Measurements from ENCODE around the gene LRRC47. TPM values are rescaled to one million over a fixed set of nuclear protein-coding genes. Genes with fewer than 3 reads are reported as not detected.

Gene LRRC47
- total RNA-seq, 5 donors from 2014 or later (not counting 1 experiment from before 2014, with no cell fraction given) = 37.3 to 49.1 (median 44.5) TPM

DNA sequence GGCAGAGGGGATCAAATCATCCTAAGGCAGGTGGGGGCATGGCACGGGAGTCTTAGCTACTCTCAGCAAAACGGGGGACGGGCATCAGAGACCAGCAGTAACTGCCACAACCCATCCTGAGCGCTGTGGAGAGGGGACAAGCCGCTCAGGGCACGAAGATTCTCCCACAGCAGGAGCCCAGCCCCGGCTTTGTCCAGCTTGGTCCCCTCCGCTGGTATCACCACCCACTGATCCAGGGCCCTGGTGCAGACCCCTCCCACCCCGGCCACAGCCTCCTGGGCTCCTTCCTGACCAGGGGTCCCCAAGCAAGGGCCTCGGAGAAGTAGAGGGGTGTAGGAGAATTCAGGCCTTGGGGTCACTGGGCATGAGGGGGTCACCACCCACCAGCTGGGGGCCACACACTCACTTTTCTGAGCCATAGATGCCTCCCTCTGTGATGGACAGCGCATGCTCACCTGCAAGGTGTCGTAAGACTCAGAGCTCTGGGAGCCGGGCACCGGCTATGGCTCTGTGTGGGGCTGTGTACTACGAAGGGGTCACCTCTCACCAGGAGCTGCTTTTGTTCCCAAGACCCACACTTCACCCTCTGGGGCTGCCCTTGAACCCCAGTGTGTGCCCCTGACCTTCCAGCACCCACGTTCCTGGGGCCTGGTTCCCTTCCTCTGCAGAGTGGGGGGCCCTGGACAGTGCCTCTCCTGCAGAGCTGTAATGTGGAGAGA lies 26.1 kb downstream of the LRRC47 start:
- POLR2A ChIA-PET = no interaction called here
- H3K9me3 ChIP-seq = no peaks in the 10 kb centered on the region
- peak overlapping the region; percentile 21 to 74 (median 41) for H3K4me3 Mint-ChIP-seq
- no peaks in the 10 kb centered on the region for H3K36me3 Mint-ChIP-seq
- no peak for DNase-seq
- H3K4me1 ChIP-seq (ENCODE audit: control insufficient read depth in 1 of 2, extremely low read depth in 1 of 2, insufficient read depth in 2 of 2, low read length in 2 of 2) = peaks cover 7 to 27% of the 10 kb centered on the region in 2 experiments
- H3K27me3 Mint-ChIP-seq = peaks cover 0 to 12% of the 10 kb centered on the region in 2 donors
- H3K9me3 Mint-ChIP-seq = no peaks in the 10 kb centered on the region
- no peak overlapping the region for H3K4me3 ChIP-seq (ENCODE audit: control insufficient read depth in 1 of 2, extremely low read depth in 1 of 2, low read length in 1 of 2)
- no peak overlapping the region for H3K27ac ChIP-seq (ENCODE audit: low read length)
- peaks cover 0 to 42% of the 10 kb centered on the region in 2 experiments for H3K27me3 ChIP-seq (replicated peaks in 1 of 2; ENCODE audit: control insufficient read depth in 2 of 2, extremely low read depth in 1 of 2, insufficient read depth in 2 of 2, low read length in 1 of 2)
- no peak overlapping the region for H3K27ac Mint-ChIP-seq
- CTCF ChIA-PET = no interaction called here
- H3K36me3 ChIP-seq (ENCODE audit: control insufficient read depth in 2 of 2, extremely low read depth in 1 of 2, insufficient read depth in 1 of 2, low read length in 1 of 2) = no peaks in the 10 kb centered on the region
- WGBS (ENCODE audit: insufficient coverage) = 94% methylated on average over 9 of the region's 16 CpGs
- H3K4me1 Mint-ChIP-seq = peaks cover 4 to 18% (median 6%) of the 10 kb centered on the region in 3 donors
- ATAC-seq (replicated peaks in 1 of 4) = no peak

- CTCF ChIA-PET = no interaction called here
- H3K4me1 Mint-ChIP-seq = peaks cover 4 to 15% (median 5%) of the 10 kb centered on the region in 3 donors
- peaks cover 7 to 23% of the 10 kb centered on the region in 2 experiments for H3K4me1 ChIP-seq (ENCODE audit: control insufficient read depth in 1 of 2, extremely low read depth in 1 of 2, insufficient read depth in 2 of 2, low read length in 2 of 2)
- H3K27ac ChIP-seq (ENCODE audit: low read length) = no peak overlapping the region
- no peaks in the 10 kb centered on the region for H3K9me3 Mint-ChIP-seq
- DNase-seq (no peak), ATAC-seq (replicated peaks in 1 of 4) (no peak)
- POLR2A ChIA-PET = no interaction called here
- H3K4me3 Mint-ChIP-seq = no peak overlapping the region
- no peak overlapping the region for H3K27ac Mint-ChIP-seq
- 71% methylated on average over 21 of the region's 22 CpGs for WGBS (ENCODE audit: insufficient coverage)
- no peaks in the 10 kb centered on the region for H3K9me3 ChIP-seq
- H3K36me3 ChIP-seq (ENCODE audit: control insufficient read depth in 2 of 2, extremely low read depth in 1 of 2, insufficient read depth in 1 of 2, low read length in 1 of 2) = no peaks in the 10 kb centered on the region
- H3K27me3 ChIP-seq (replicated peaks in 1 of 2; ENCODE audit: control insufficient read depth in 2 of 2, extremely low read depth in 1 of 2, insufficient read depth in 2 of 2, low read length in 1 of 2) = peaks cover 0 to 44% of the 10 kb centered on the region in 2 experiments
- H3K27me3 Mint-ChIP-seq = peaks cover 0 to 12% of the 10 kb centered on the region in 2 donors
- H3K4me3 ChIP-seq (ENCODE audit: control insufficient read depth in 1 of 2, extremely low read depth in 1 of 2, low read length in 1 of 2) = no peak overlapping the region
- H3K36me3 Mint-ChIP-seq = no peaks in the 10 kb centered on the region
These were observed 27.4 kb downstream of the LRRC47 start for GRCh38 chr1:3768811-3769390.

DNA sequence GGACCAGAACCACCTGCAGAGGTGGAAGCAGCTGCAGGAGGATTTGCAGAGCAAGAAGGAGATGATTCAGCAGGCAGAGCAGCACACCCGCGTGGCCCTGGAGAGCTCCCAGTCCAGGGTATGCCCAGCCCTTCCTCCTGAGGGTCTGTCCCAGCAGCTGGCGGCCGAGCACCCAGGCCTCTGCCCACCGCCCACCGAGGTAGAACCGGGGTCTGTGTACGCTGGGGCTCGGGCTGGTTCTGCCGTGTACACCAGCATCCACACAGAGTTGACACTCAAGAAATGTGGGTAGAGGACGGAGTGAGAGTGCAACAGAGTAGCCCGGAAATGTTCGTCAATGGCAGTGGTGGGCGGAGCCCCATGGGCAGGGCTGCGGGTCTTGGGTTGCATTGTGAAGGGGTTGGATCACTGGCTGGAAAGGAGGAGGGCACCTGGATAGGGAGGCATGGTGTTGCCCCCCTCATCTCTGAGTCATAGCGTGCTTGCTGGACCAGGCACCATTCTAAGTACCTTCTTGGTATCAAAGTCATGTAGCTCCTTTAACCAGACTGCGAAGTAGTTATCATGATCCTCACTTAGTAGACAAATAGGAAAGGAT lies 28.9 kb downstream of the LRRC47 start:
- H3K4me3 Mint-ChIP-seq = no peak overlapping the region
- DNase-seq = no peak
- Histone ChIP-seq H3K4me3 (ENCODE audit: control insufficient read depth in 1 of 2, extremely low read depth in 1 of 2, low read length in 1 of 2) (no peak overlapping the region), H3K9me3 (no peaks in the 10 kb centered on the region), H3K27me3 (replicated peaks in 1 of 2; ENCODE audit: control insufficient read depth in 2 of 2, extremely low read depth in 1 of 2, insufficient read depth in 2 of 2, low read length in 1 of 2) (peaks cover 0 to 53% of the 10 kb centered on the region in 2 experiments), H3K4me1 (ENCODE audit: control insufficient read depth in 1 of 2, extremely low read depth in 1 of 2, insufficient read depth in 2 of 2, low read length in 2 of 2) (peaks cover 7 to 14% of the 10 kb centered on the region in 2 experiments), H3K36me3 (ENCODE audit: control insufficient read depth in 2 of 2, extremely low read depth in 1 of 2, insufficient read depth in 1 of 2, low read length in 1 of 2) (no peaks in the 10 kb centered on the region), H3K27ac (ENCODE audit: low read length) (no peak overlapping the region)
- ChIA-PET CTCF (no interaction called here), POLR2A (no interaction called here)
- WGBS (ENCODE audit: insufficient coverage) = 94% methylated on average over 16 of the region's 17 CpGs
- no peak overlapping the region for H3K27ac Mint-ChIP-seq
- H3K4me1 Mint-ChIP-seq = peaks cover 4 to 13% (median 5%) of the 10 kb centered on the region in 3 donors
- no peaks in the 10 kb centered on the region for H3K9me3 Mint-ChIP-seq
- peaks cover 0 to 12% of the 10 kb centered on the region in 2 donors for H3K27me3 Mint-ChIP-seq
- ATAC-seq (replicated peaks in 1 of 4) = no peak
- H3K36me3 Mint-ChIP-seq = no peaks in the 10 kb centered on the region

- H3K27ac ChIP-seq (ENCODE audit: low read length) = no peak overlapping the region
- WGBS (ENCODE audit: insufficient coverage) = 92% methylated on average over 28 of the region's 31 CpGs
- DNase-seq (no peak), ATAC-seq (replicated peaks in 1 of 4) (no peak)
- no peaks in the 10 kb centered on the region for H3K9me3 ChIP-seq
- Mint-ChIP-seq H3K4me3 (no peak overlapping the region), H3K9me3 (peaks cover 0 to 5% (median 4%) of the 10 kb centered on the region in 3 donors), H3K27ac (no peak overlapping the region), H3K27me3 (peaks cover 23 to 34% of the 10 kb centered on the region in 2 donors), H3K4me1 (no peaks in the 10 kb centered on the region), H3K36me3 (no peaks in the 10 kb centered on the region)
- ChIA-PET POLR2A (no interaction called here), CTCF (interaction anchor here in 1 of 2 donors (0.6 kb wide), 1 partner anchor 232 kb away, joined by 3 read pairs; no protein-coding TSS in a partner anchor)
- peaks cover 0 to 59% of the 10 kb centered on the region in 2 experiments for H3K27me3 ChIP-seq (replicated peaks in 1 of 2; ENCODE audit: control insufficient read depth in 2 of 2, extremely low read depth in 1 of 2, insufficient read depth in 2 of 2, low read length in 1 of 2)
- no peaks in the 10 kb centered on the region for H3K4me1 ChIP-seq (ENCODE audit: control insufficient read depth in 1 of 2, extremely low read depth in 1 of 2, insufficient read depth in 2 of 2, low read length in 2 of 2)
- no peaks in the 10 kb centered on the region for H3K36me3 ChIP-seq (ENCODE audit: control insufficient read depth in 2 of 2, extremely low read depth in 1 of 2, insufficient read depth in 1 of 2, low read length in 1 of 2)
- H3K4me3 ChIP-seq (ENCODE audit: control insufficient read depth in 1 of 2, extremely low read depth in 1 of 2, low read length in 1 of 2) = no peak overlapping the region
These were observed 32.8 kb downstream of the LRRC47 start for GRCh38 chr1:3763351-3764125.

- Histone ChIP-seq H3K36me3 (ENCODE audit: control insufficient read depth in 2 of 2, extremely low read depth in 1 of 2, insufficient read depth in 1 of 2, low read length in 1 of 2) (no peaks in the 10 kb centered on the region), H3K4me3 (ENCODE audit: control insufficient read depth in 1 of 2, extremely low read depth in 1 of 2, low read length in 1 of 2) (no peak overlapping the region), H3K27me3 (replicated peaks in 1 of 2; ENCODE audit: control insufficient read depth in 2 of 2, extremely low read depth in 1 of 2, insufficient read depth in 2 of 2, low read length in 1 of 2) (peaks cover 0 to 57% of the 10 kb centered on the region in 2 experiments), H3K9me3 (no peaks in the 10 kb centered on the region), H3K27ac (ENCODE audit: low read length) (no peak overlapping the region), H3K4me1 (ENCODE audit: control insufficient read depth in 1 of 2, extremely low read depth in 1 of 2, insufficient read depth in 2 of 2, low read length in 2 of 2) (no peaks in the 10 kb centered on the region)
- Mint-ChIP-seq H3K4me3 (no peak overlapping the region), H3K27me3 (peaks cover 23 to 34% of the 10 kb centered on the region in 2 donors), H3K36me3 (no peaks in the 10 kb centered on the region), H3K27ac (no peak overlapping the region), H3K4me1 (no peaks in the 10 kb centered on the region), H3K9me3 (peaks cover 0 to 5% (median 4%) of the 10 kb centered on the region in 3 donors)
- 79% methylated on average over 11 of the region's 12 CpGs for WGBS (ENCODE audit: insufficient coverage)
- ATAC-seq (replicated peaks in 1 of 4) = no peak
- POLR2A ChIA-PET = no interaction called here
- DNase-seq = no peak
- CTCF ChIA-PET = no interaction called here
These were observed 33.4 kb downstream of the LRRC47 start for GRCh38 chr1:3762873-3763228.

DNA sequence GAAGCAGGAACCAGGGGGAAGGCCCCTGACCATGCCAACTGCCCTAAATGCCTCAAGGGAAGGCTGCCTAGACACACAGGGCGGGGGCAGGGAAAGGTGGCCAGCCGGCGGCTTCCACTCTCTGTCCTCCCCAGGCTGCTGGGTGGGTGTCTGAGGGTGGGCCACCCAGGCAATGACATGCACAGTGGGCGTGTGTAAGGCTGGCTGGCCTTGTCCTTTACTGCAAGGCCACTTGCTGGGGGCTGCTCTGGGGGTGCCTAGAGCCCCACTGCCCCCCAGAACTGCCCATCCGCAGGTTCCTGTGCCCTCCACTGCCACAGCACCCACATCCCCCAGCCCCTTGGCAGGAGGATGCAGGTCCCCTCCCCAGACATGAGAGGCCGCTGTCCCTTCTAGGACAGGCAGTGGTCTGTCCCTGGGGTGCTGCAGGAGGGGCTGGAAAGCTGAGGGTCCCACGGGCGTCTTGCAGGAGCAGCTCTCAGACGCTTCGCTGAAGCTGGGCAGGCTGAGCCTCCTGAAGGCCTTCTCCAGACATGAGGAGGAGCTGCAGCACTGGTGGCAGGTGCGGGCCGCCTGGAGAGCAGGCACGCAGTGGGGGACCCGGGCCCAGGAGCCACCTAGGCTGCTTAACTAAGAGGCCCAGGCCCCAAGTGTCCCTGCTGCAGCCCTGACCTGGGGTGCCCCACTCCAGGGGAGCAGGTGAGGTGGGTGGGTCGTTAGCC lies 34.0 kb downstream of the LRRC47 start:
- no peaks in the 10 kb centered on the region for H3K9me3 ChIP-seq
- Mint-ChIP-seq H3K27me3 (peaks cover 23 to 30% of the 10 kb centered on the region in 2 donors), H3K9me3 (peaks cover 0 to 5% (median 4%) of the 10 kb centered on the region in 3 donors), H3K4me1 (no peaks in the 10 kb centered on the region), H3K4me3 (no peak overlapping the region), H3K27ac (no peak overlapping the region), H3K36me3 (no peaks in the 10 kb centered on the region)
- H3K4me1 ChIP-seq (ENCODE audit: control insufficient read depth in 1 of 2, extremely low read depth in 1 of 2, insufficient read depth in 2 of 2, low read length in 2 of 2) = no peaks in the 10 kb centered on the region
- no peaks in the 10 kb centered on the region for H3K36me3 ChIP-seq (ENCODE audit: control insufficient read depth in 2 of 2, extremely low read depth in 1 of 2, insufficient read depth in 1 of 2, low read length in 1 of 2)
- peaks cover 0 to 52% of the 10 kb centered on the region in 2 experiments for H3K27me3 ChIP-seq (replicated peaks in 1 of 2; ENCODE audit: control insufficient read depth in 2 of 2, extremely low read depth in 1 of 2, insufficient read depth in 2 of 2, low read length in 1 of 2)
- ChIA-PET POLR2A (no interaction called here), CTCF (no interaction called here)
- 80% methylated on average over 12 of the region's 15 CpGs for WGBS (ENCODE audit: insufficient coverage)
- no peak overlapping the region for H3K4me3 ChIP-seq (ENCODE audit: control insufficient read depth in 1 of 2, extremely low read depth in 1 of 2, low read length in 1 of 2)
- DNase-seq (no peak), ATAC-seq (replicated peaks in 1 of 4) (no peak)
- H3K27ac ChIP-seq (ENCODE audit: low read length) = no peak overlapping the region

All from T-cell (primary cell).